ENCODE measurements around the gene SPPL2B. TPM values are rescaled to one million over a fixed set of nuclear protein-coding genes. Genes with fewer than 3 reads are reported as not detected.

Gene SPPL2B
- total RNA-seq, 2 donors from 2014 or later, result 52.0 to 55.3 TPM

DNA sequence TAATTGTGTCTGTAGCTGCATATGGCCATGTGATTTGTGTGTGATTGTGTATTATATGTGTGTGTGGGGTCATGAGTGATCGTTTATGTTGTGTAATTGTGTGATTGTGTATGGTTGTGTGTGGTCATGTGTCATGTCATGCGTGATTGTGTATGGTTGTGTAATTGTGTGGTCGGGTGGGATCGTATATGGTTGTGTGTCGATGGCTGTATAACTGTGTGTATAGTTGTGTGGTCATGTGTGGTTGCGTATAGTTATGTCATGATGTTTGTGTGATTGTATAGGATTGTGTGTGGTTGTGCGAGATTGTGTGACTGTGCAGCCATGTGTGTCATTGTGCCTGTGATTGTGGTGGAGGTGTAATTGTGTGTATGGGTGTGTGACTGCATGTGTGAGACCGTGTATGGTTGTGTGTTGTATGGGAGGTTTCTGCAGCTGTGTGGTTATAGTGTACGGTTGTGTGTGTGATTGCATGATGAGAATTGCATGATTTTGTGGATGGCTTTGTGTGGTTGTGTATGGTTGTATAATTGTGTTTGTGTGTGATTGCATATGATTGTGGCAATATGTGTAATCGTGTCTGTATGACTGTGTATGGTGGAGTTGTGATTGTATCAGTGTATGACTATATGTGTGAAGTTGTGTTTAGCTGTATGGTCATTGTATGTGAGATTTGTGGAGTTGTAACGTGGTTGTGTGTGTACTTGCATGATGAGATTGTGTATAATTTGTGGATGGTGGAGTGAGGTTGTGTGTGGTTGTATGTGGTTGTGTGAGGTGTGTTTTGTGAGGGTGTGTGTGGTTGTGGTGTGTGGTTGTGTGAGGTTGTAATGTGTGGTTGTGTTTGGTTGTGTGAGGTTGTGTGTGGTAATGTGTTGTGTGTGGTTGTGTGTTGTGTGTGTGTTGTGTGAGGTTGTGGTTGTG lies 33.8 kb downstream of the SPPL2B start:
- Mint-ChIP-seq H3K27me3 (ENCODE audit: low read depth) (peaks cover 13% of the 10 kb centered on the region), H3K4me1 (ENCODE audit: low read depth) (no peaks in the 10 kb centered on the region), H3K36me3 (ENCODE audit: insufficient read depth in 2 of 2) (peaks cover 0 to 3% of the 10 kb centered on the region in 2 donors), H3K27ac (no peak overlapping the region), H3K4me3 (no peak overlapping the region), H3K9me3 (no peaks in the 10 kb centered on the region)
- ATAC-seq (replicated peaks in 1 of 2) (no peak), DNase-seq (no peak)

DNA sequence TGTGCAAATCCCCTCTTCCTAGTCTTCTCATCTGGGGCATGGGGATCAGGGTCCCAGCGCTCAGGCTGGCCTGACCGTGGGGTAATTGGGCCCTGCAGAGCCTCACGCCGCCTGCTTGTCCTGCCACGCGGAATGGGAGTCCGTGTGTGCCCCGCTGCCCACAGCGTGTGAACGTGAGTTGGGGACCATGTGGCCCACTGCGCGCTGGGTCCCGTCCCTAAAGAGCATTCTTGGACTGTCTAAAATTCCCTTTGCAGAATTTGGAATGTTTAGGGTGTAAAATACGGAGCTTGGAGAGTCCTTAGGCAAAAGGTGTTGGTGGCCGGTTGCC lies 34.5 kb downstream of the SPPL2B start:
- no peak overlapping the region for H3K27ac Mint-ChIP-seq
- H3K4me1 Mint-ChIP-seq (ENCODE audit: low read depth), result no peaks in the 10 kb centered on the region
- ATAC-seq (replicated peaks in 1 of 2) (no peak), DNase-seq (no peak)
- H3K4me3 Mint-ChIP-seq, result no peak overlapping the region
- no peaks in the 10 kb centered on the region for H3K9me3 Mint-ChIP-seq
- peaks cover 0 to 3% of the 10 kb centered on the region in 2 donors for H3K36me3 Mint-ChIP-seq (ENCODE audit: insufficient read depth in 2 of 2)
- peaks cover 13% of the 10 kb centered on the region for H3K27me3 Mint-ChIP-seq (ENCODE audit: low read depth)

DNA sequence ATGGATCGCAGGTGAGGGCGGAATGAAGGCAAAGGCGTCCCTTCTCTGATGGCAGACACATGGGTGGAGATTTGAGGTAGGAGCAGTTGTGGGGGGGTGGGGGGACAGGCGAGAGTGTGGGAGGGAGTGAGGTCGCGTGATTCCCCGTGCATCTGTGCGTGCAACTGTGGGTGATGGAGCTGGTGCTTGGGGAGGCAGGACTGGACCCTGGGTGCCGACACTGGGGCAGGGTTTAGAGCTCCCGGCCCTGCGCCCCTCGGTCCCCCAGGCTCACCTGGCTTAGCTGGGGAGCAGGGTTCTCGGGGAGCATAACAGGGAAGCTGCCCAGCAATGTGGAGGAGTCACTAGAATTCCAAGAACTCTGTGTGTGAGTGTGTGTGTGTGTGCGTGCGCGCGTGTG lies 34.9 kb downstream of the SPPL2B start:
- Mint-ChIP-seq H3K27ac (no peak overlapping the region), H3K9me3 (no peaks in the 10 kb centered on the region), H3K36me3 (ENCODE audit: insufficient read depth in 2 of 2) (peaks cover 0 to 3% of the 10 kb centered on the region in 2 donors), H3K4me1 (ENCODE audit: low read depth) (no peaks in the 10 kb centered on the region), H3K4me3 (no peak overlapping the region), H3K27me3 (ENCODE audit: low read depth) (peaks cover 13% of the 10 kb centered on the region)
- ATAC-seq (replicated peaks in 1 of 2) (no peak), DNase-seq (no peak)

DNA sequence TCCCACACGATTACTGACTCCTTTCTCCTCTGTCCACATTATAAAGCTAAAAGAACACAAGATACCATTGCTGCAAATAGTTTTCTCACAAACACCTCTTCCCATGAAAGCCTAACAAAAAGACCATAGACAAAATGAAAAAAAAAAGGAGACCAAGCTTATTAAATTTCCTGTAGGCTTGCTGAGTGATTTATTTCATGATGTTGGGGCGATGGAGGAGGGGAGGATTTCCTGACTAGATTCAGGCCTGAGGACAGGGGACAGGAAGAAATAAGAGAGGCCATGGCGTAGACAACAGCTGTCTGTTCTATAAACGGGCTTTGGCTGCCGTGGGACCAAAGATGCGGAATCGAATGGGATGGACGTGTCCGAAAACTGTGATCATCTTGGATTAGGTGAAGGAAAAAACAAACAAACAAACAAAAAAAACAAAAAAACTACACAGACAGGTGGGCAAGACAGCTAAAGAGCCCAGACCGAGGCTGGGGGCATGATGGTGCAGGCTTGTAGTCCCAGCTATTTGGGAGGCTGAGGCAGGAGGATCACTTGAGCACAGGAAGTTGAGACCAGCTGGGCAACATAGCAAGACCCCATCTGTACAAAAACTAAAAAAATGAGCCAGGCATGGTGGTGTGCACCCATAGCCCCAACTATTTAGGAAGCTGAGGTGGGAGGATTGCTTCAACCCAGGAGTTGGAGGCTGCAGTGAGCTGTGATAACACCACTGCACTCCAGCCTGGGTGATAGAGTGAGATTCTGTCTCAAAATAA lies 36.9 kb downstream of the SPPL2B start:
- Mint-ChIP-seq H3K27ac (no peak overlapping the region), H3K27me3 (ENCODE audit: low read depth) (peaks cover 12% of the 10 kb centered on the region), H3K36me3 (ENCODE audit: insufficient read depth in 2 of 2) (peaks cover 0 to 4% of the 10 kb centered on the region in 2 donors), H3K4me3 (no peak overlapping the region), H3K9me3 (no peaks in the 10 kb centered on the region), H3K4me1 (ENCODE audit: low read depth) (no peaks in the 10 kb centered on the region)
- ATAC-seq (replicated peaks in 1 of 2), result no peak
- no peak for DNase-seq

DNA sequence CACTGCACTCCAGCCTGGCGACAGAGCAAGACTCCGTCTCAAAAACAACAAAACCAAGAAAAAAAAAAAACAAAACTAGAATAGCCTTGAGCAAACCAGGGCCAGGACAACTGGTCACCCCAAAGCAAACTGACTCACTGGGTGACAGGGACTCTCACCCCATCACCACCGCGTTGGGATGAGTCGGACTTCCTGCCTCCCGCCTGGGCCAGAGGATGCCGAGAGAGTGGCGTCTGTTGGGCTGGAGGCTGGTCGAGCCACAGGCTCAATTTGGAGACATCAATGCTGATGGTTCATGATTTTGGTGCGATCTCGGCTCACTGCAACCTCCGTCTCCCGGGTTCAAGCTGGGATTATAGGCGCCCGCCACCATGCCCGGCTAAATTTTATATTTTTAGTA lies 43.2 kb downstream of the SPPL2B start:
- H3K27me3 Mint-ChIP-seq (ENCODE audit: low read depth), result no peaks in the 10 kb centered on the region
- DNase-seq (no peak), ATAC-seq (replicated peaks in 1 of 2) (no peak)
- no peak overlapping the region for H3K27ac Mint-ChIP-seq
- no peak overlapping the region for H3K4me3 Mint-ChIP-seq
- no peaks in the 10 kb centered on the region for H3K9me3 Mint-ChIP-seq
- peaks cover 0 to 7% of the 10 kb centered on the region in 2 donors for H3K36me3 Mint-ChIP-seq (ENCODE audit: insufficient read depth in 2 of 2)
- no peaks in the 10 kb centered on the region for H3K4me1 Mint-ChIP-seq (ENCODE audit: low read depth)

DNA sequence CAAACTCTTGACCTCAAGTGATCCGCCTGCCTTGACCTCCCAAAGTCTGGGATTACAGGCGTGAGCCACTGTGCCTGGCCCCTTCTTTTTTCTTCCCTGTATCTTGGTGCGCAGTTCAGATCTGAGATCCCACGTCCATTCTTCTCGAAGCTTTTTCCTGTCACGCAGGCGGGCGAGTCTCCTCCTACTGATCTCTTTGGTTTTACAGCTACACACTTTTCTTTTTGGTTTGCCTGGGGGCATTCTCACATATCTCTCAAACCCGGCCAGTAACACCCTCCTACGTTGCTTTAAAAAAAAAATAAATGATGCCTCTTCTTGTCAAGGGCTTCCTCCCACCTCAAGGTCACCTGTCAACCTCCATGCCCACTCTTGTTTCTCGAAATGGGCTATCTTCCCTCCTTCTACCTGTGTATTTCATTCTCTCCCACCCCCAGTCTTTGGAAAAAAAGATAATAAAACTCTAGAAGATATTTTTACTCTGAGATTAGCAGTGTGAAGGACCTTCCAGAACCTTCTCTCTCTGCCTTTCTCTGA lies 43.7 kb downstream of the SPPL2B start:
- H3K36me3 Mint-ChIP-seq (ENCODE audit: insufficient read depth in 2 of 2), result peaks cover 0 to 7% of the 10 kb centered on the region in 2 donors
- ATAC-seq (replicated peaks in 1 of 2), result no peak
- no peak overlapping the region for H3K4me3 Mint-ChIP-seq
- no peaks in the 10 kb centered on the region for H3K27me3 Mint-ChIP-seq (ENCODE audit: low read depth)
- no peaks in the 10 kb centered on the region for H3K9me3 Mint-ChIP-seq
- no peak for DNase-seq
- H3K4me1 Mint-ChIP-seq (ENCODE audit: low read depth), result no peaks in the 10 kb centered on the region
- H3K27ac Mint-ChIP-seq, result no peak overlapping the region

DNA sequence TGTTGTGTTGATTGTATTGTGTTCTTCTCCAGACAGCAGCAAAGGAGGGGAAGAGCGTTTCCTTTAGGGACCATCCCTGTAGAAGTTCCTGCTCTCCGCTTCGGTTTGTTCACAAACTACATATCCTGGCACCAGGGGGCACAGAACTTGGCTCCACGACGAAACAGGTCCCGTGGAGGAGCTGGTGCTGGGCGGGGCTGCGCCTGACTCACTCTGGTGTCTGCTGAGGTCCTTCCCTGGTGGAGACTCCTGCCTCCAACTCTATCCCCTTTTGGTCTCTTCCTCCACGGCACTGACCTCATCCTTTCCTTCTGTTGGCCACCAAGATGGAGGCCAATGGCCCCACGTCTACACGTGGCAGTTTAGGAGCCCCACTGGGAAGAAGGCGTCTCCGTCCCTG lies 46.3 kb downstream of the SPPL2B start:
- DNase-seq (no peak), ATAC-seq (replicated peaks in 1 of 2) (no peak)
- no peaks in the 10 kb centered on the region for H3K4me1 Mint-ChIP-seq (ENCODE audit: low read depth)
- H3K4me3 Mint-ChIP-seq, result no peak overlapping the region
- H3K9me3 Mint-ChIP-seq, result peaks cover 6 to 11% of the 10 kb centered on the region in 2 donors
- no peaks in the 10 kb centered on the region for H3K27me3 Mint-ChIP-seq (ENCODE audit: low read depth)
- H3K27ac Mint-ChIP-seq, result no peak overlapping the region
- peaks cover 13 to 15% of the 10 kb centered on the region in 2 donors for H3K36me3 Mint-ChIP-seq (ENCODE audit: insufficient read depth in 2 of 2)

DNA sequence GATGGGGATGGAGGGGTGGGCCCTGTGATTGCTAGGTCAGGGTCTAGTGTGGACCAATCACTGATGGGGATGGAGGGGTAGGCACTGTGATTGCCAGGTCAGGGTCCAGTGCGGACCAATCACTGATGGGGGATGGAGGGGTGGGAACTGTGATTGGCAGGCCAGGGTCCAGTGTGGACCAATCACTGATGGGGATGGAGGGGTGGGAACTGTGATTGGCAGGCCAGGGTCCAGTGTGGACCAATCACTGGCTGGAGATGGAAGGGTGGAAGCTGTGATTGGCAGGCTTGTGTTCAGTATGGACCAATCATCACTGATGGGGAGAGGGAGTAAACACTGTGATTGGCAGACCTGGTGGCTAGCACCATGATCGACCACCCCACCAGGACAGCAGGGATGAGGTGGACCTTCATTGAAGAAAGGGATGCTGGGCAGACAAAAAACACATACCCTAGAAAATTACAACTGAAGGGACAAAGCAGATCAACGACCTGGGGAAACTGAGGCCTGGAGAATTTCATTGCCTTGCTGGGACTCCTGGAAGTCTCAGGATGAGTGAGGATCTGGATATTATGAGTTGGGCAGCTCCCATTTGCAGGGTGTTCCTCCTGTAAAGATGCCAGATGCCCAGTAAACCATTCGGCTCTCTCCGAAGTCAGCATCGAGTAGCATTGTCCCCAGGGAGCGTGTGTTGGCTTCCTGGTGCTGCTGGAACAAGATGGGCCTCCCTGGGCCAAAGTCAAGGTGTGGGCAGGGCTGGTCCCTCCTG lies 47.1 kb downstream of the SPPL2B start:
- Mint-ChIP-seq H3K4me3 (no peak overlapping the region), H3K36me3 (ENCODE audit: insufficient read depth in 2 of 2) (peaks cover 14% of the 10 kb centered on the region in 2 donors), H3K9me3 (peaks cover 6 to 12% of the 10 kb centered on the region in 2 donors), H3K27me3 (ENCODE audit: low read depth) (no peaks in the 10 kb centered on the region), H3K27ac (no peak overlapping the region), H3K4me1 (ENCODE audit: low read depth) (no peaks in the 10 kb centered on the region)
- ATAC-seq (replicated peaks in 1 of 2) (no peak), DNase-seq (no peak)

DNA sequence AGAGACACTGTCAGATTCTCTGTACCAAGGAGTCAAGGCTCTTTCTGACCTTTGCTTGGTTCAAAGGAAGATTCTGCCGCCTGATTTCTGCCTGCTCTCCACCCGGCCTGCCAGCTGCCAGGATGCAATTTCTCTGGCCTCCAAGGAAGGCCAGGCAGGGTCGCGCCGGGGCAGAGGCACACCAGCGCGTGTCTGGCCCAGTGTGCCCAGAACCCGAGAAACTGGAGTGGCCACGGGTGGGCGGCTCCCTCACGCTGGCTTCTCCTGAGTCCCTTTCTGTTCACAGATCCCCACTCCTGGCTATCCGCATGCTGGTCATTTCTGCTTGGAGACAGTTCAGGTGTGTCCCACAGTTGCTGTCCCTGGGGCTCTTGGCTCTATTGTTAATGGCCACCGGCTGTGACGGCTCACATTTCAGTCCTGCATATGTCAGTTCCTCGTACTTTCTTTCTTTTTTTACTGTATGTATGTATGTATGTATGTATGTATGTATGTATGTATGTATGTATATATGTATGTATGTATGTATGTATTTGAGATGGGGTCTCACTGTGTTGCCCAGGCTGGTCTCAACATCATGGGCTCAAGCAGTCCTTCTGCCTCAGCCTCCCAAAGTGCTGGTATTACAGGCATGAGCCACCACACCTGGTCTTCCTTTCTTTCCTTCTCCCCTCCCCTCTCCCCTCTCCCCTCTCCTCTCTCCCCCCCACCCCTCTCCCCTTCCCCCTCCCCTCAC lies 48.5 kb downstream of the SPPL2B start:
- no peak overlapping the region for H3K27ac Mint-ChIP-seq
- DNase-seq (no peak), ATAC-seq (replicated peaks in 1 of 2) (no peak)
- peaks cover 10 to 16% of the 10 kb centered on the region in 2 donors for H3K9me3 Mint-ChIP-seq
- no peaks in the 10 kb centered on the region for H3K27me3 Mint-ChIP-seq (ENCODE audit: low read depth)
- no peak overlapping the region for H3K4me3 Mint-ChIP-seq
- no peaks in the 10 kb centered on the region for H3K4me1 Mint-ChIP-seq (ENCODE audit: low read depth)
- H3K36me3 Mint-ChIP-seq (ENCODE audit: insufficient read depth in 2 of 2), result peaks cover 15 to 18% of the 10 kb centered on the region in 2 donors

DNA sequence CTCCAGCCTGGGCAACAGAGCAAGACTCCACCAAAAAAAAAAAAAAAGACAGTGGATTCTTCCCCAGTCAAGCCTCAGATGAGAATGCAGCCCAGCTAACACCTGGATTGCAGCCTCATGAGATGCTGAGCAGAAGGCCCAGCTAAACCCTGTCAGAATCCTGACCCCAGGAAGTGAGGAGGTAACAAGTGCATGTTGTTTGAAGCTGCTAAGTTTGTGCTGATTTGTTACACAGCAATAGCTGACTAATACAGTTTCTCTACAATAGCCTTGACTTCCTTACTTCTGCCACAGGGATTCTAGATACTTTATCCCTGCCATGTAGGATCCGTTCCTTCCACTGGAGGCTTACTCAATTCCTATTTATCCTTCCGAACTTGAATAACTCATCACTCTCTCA lies 52.1 kb downstream of the SPPL2B start:
- DNase-seq (no peak), ATAC-seq (replicated peaks in 1 of 2) (no peak)
- H3K36me3 Mint-ChIP-seq (ENCODE audit: insufficient read depth in 2 of 2), result peaks cover 15 to 18% of the 10 kb centered on the region in 2 donors
- no peak overlapping the region for H3K4me3 Mint-ChIP-seq
- H3K27me3 Mint-ChIP-seq (ENCODE audit: low read depth), result no peaks in the 10 kb centered on the region
- no peaks in the 10 kb centered on the region for H3K4me1 Mint-ChIP-seq (ENCODE audit: low read depth)
- no peak overlapping the region for H3K27ac Mint-ChIP-seq
- peaks cover 10 to 16% of the 10 kb centered on the region in 2 donors for H3K9me3 Mint-ChIP-seq

DNA sequence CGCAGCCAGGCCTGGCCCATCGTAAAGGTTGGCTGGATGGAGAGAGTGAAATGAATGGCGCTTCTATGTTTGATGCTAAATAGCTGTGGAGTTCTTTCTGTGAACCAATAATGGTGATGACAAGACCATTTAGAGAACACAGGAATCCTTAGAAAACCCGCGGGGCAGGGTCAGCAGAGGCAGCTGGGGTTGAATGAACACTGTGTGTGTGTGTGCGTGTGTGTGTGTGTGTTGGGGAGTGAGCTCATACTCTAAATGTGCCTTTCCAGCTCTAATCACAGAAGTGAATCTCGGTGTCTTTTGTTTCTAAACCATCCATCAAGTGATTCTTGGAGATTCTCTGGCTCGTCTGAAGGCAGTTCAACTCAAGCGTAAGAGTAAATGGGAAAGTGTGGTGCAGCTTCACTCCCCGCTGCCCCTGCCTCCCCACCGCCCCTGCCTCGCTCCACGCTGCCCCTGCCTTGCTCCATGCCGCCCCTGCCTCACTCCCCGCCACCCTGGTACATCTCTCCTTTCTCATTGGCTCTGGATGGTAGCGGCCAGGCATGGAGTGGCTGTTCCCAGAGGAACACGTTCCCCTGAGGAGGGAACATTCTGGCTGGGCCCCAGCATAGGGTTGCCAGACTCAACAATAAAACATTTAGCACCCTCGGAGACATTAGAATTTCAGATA lies 52.8 kb downstream of the SPPL2B start:
- no peaks in the 10 kb centered on the region for H3K4me1 Mint-ChIP-seq (ENCODE audit: low read depth)
- peaks cover 10 to 16% of the 10 kb centered on the region in 2 donors for H3K9me3 Mint-ChIP-seq
- ATAC-seq (replicated peaks in 1 of 2) (no peak), DNase-seq (no peak)
- no peak overlapping the region for H3K4me3 Mint-ChIP-seq
- no peak overlapping the region for H3K27ac Mint-ChIP-seq
- no peaks in the 10 kb centered on the region for H3K27me3 Mint-ChIP-seq (ENCODE audit: low read depth)
- peaks cover 15 to 18% of the 10 kb centered on the region in 2 donors for H3K36me3 Mint-ChIP-seq (ENCODE audit: insufficient read depth in 2 of 2)
